Right cardiac atrium (tissue), 5 donors: ENCODE data around the gene C1orf232. TPM values are rescaled to one million over a fixed set of nuclear protein-coding genes. Genes with fewer than 3 reads are reported as not detected.
A peak's percentile ranks its signal among the peaks of the same experiment; 100 is the strongest.

Experiments used
- ATAC-seq, 2 donors: fragments of 200-7000 bp; cut with Tn5 transposase; one replicate each; pipeline versions ENCODE4 v1.8.0 to v1.9.1; 2020; ENCODE audit warnings: moderate library complexity in 2 of 2, mild to moderate bottlenecking in 1 of 2
- DNase-seq, 3 donors: peaks; one replicate each; pipeline ENCODE4 v3.0.0-alpha.2; 2020
- H3K27ac ChIP-seq: one replicate; pipeline ENCODE4 v1.5.1; 2013; ENCODE audit warnings: mild to moderate bottlenecking, low read length, control low read depth, moderate library complexity
- H3K27me3 ChIP-seq: one replicate; pipeline ENCODE4 v1.6.1; 2013; ENCODE audit not compliant: control insufficient read depth, insufficient read depth
- H3K4me1 ChIP-seq: one replicate; pipeline ENCODE4 v1.6.1; 2013; ENCODE audit warnings: low read length; ENCODE audit not compliant: control insufficient read depth, insufficient read depth
- H3K4me3 ChIP-seq: one replicate; pipeline ENCODE4 v1.5.1; 2013; ENCODE audit warnings: low read length, control low read depth
- H3K9me3 ChIP-seq: one replicate; pipeline ENCODE4 v1.6.1; 2013; ENCODE audit warnings: low read length; ENCODE audit not compliant: control insufficient read depth
- WGBS: extraction: QIAGEN DNeasy Blood & Tissue Kit; methylation state at CpG from one replicate; pipeline ENCODE4 v1.1.7; 2013; 5-methylcytosine and 5-hydroxymethylcytosine counted together
- intact Hi-C, 4 donors: fragments of 100-400 bp; cut with DNase I; formaldehyde crosslinking; loops; one replicate each; pipeline versions ENCODE4 v1.11.0 to v1.14.0; 2022 to 2023
- polyA plus RNA-seq: library from polyadenylated mRNA; stranded (reverse); fragments of 200-250 nt; gene quantifications from one replicate; pipeline ENCODE4 v1.2.3, GENCODE V29; 2013
- total RNA-seq, 4 donors: library from RNA; stranded (reverse); fragmentation: NEBNext Ultra II Directional; extraction: Animal tissue kit (Norgen Biotek cat#: 25700); gene quantifications; one replicate each; pipeline ENCODE4 v1.2.1, GENCODE V29; 2021
- donor health status: healthy with polysubstance abuse.
- donor health status: DM: no; HTN: yes; CAD: no.
- donor health status: DM: no; HTN: no; CAD: no.
- donor health status: DM: no; HTN: yes; CAD: no; lungs with severe emphysema.
- donor health status: DM: yes; HTN: yes; CAD: no.

The C1orf232 gene
- total and polyA plus RNA-seq, 5 donors, result not detected

GRCh38 chr1:26164036-26164860 is 4.5 kb downstream of the C1orf232 start:
- H3K9me3 ChIP-seq, result no peaks in the 10 kb centered on the region
- peak overlapping the region; percentile 15 for H3K4me3 ChIP-seq
- peak; percentile 42 to 85 (median 81) for DNase-seq
- peak; percentile 14 to 34 for ATAC-seq
- WGBS, result 11% methylated on average over 72 of the region's 72 CpGs
- no peaks in the 10 kb centered on the region for H3K27me3 ChIP-seq
- peak overlapping the region; percentile 14 for H3K27ac ChIP-seq
- H3K4me1 ChIP-seq, result peaks cover 3% of the 10 kb centered on the region
- intact Hi-C loops, result loop anchor here in 3 of 4 donors (5.0 to 10.0 kb wide), 3 partner anchors 52 to 161 kb away; partner anchors contain the start of genes PDIK1L (in 2 of the 3) and CEP85 (in 1 of the 3)

GRCh38 chr1:26163684-26164035 is 5.1 kb downstream of the C1orf232 start:
- intact Hi-C loops, result loop anchor here in 3 of 4 donors (5.0 to 10.0 kb wide), 3 partner anchors 51 to 161 kb away; partner anchors contain the start of genes PDIK1L (in 2 of the 3) and CEP85 (in 1 of the 3)
- WGBS, result 70% methylated on average over 9 of the region's 9 CpGs
- no peak overlapping the region for H3K4me3 ChIP-seq
- DNase-seq, result no peak
- H3K27ac ChIP-seq, result no peak overlapping the region
- no peaks in the 10 kb centered on the region for H3K27me3 ChIP-seq
- H3K9me3 ChIP-seq, result no peaks in the 10 kb centered on the region
- ATAC-seq, result no peak
- H3K4me1 ChIP-seq, result peaks cover 5% of the 10 kb centered on the region

GRCh38 chr1:26162220-26162709 is 6.5 kb downstream of the C1orf232 start:
- DNase-seq, result peak in 1 of 3 donors; percentile 15
- Histone ChIP-seq H3K4me3 (peak overlapping the region; percentile 32), H3K27me3 (no peaks in the 10 kb centered on the region), H3K4me1 (peaks cover 11% of the 10 kb centered on the region), H3K27ac (peak overlapping the region; percentile 16), H3K9me3 (no peaks in the 10 kb centered on the region)
- intact Hi-C loops, result loop anchor here in 3 of 4 donors (5.0 to 10.0 kb wide), 3 partner anchors 50 to 163 kb away; partner anchors contain the start of genes PDIK1L (in 2 of the 3) and CEP85 (in 1 of the 3)
- 38% methylated on average over 21 of the region's 21 CpGs for WGBS
- no peak for ATAC-seq

DNA sequence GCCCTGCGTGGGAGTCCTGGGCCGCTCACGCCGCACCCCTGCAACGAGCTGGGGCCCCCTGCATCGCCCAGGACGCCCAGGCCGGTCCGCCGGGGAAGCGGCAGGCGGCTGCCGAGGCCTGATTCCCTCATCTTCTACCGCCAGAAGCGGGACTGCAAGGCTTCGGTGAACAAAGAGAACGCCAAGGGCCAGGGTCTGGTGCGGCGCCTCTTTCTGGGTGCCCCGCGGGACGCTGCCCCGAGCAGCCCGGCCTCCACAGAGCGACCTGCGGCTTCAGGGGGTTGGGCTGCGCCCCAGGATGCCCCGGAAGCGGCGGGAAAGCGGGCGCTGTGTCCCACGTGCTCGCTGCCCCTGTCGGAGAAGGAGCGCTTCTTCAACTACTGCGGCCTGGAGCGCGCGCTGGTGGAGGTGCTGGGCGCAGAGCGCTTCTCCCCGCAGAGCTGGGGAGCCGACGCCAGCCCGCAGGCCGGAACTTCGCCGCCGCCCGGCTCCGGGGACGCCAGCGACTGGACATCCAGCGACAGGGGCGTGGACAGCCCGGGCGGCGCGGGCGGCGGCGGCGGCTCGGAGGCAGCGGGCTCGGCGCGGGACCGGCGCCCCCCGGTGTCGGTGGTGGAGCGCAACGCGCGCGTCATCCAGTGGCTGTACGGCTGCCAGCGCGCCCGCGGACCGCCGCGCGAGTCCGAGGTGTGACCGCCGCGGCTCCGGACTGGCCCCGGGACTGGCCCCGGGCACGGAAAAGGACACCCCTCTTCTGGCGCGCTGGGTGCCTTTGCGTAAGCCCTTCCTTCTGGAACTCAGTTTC is 7.1 kb downstream of the C1orf232 start:
- ATAC-seq (peak; percentile 52 to 54), DNase-seq (peak; percentile 69 to 89 (median 89))
- Histone ChIP-seq H3K4me1 (peaks cover 11% of the 10 kb centered on the region), H3K9me3 (no peaks in the 10 kb centered on the region), H3K4me3 (peak overlapping the region; percentile 32), H3K27ac (peak overlapping the region; percentile 54), H3K27me3 (no peaks in the 10 kb centered on the region)
- intact Hi-C loops, result loop anchor here in 3 of 4 donors (5.0 to 10.0 kb wide), 3 partner anchors 49 to 163 kb away; partner anchors contain the start of genes PDIK1L (in 2 of the 3) and CEP85 (in 1 of the 3)
- 1% methylated on average over 98 of the region's 98 CpGs for WGBS

DNA sequence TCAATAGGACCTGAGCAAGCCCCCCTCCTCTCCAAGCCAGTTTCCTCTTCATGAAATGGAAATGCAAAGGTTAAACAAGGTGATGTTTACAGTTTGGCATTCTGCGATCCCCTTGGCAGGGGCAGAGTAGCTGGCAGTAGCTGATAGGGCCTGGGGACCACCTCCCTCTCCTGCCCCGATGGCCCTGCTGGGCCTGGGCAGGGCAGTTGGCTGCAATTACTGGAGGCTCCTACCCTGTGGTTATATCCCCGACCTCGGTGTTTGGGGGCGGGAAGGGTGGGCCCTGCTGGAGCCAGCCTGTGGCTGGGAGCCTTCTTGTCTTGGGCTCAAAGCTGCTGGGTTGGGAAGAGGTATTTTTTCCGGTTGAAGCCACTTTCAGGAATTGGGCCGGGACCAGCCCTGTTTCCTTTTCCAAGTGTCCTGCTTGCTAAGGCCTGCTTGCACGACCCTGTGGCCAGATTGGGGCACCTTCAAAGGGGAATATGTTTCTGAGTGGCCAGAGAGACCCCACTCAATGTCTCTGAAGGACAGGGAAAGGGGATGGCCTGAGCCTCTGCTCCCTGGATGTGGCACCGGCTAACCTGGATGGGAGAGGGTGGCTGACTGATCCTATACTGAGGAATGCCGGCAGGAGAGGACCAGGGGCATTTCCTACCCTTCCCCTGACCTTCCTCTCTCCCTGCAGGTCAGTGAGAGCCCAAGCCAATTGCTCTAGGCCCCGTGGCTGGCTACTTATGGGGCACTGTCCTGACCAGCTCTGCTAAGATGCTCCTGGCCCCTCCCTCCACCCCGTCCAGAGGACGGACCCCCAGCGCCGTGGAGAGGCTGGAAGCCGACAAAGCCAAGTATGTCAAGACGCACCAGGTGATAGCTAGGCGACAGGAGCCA is 8.0 kb downstream of the C1orf232 start:
- H3K4me1 ChIP-seq, result peaks cover 11% of the 10 kb centered on the region
- 32% methylated on average over 18 of the region's 18 CpGs for WGBS
- peak; percentile 26 to 69 (median 67) for DNase-seq
- H3K4me3 ChIP-seq, result peak overlapping the region; percentile 32
- peak overlapping the region; percentile 54 for H3K27ac ChIP-seq
- ATAC-seq, result peak; percentile 12 to 34
- H3K27me3 ChIP-seq, result no peaks in the 10 kb centered on the region
- intact Hi-C loops, result loop anchor here in 3 of 4 donors (5.0 to 10.0 kb wide), 3 partner anchors 48 to 164 kb away; partner anchors contain the start of genes PDIK1L (in 2 of the 3) and CEP85 (in 1 of the 3)
- H3K9me3 ChIP-seq, result no peaks in the 10 kb centered on the region

DNA sequence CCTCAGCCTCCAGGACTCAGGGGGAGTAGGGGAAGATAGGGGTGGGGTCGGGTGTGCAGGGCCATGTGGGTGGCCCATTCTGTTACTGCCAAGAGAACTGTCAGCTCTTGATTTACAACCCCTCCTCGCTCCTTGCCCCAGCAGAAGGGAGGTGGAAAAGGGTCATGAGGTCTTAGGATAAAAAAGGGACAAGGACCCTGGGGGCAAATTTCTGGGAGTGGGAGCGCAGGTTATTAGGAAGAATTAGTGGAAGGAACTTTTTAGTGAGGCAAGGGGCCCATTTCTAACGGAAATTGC is 9.1 kb downstream of the C1orf232 start:
- WGBS, result 52% methylated on average over 4 of the region's 4 CpGs

DNA sequence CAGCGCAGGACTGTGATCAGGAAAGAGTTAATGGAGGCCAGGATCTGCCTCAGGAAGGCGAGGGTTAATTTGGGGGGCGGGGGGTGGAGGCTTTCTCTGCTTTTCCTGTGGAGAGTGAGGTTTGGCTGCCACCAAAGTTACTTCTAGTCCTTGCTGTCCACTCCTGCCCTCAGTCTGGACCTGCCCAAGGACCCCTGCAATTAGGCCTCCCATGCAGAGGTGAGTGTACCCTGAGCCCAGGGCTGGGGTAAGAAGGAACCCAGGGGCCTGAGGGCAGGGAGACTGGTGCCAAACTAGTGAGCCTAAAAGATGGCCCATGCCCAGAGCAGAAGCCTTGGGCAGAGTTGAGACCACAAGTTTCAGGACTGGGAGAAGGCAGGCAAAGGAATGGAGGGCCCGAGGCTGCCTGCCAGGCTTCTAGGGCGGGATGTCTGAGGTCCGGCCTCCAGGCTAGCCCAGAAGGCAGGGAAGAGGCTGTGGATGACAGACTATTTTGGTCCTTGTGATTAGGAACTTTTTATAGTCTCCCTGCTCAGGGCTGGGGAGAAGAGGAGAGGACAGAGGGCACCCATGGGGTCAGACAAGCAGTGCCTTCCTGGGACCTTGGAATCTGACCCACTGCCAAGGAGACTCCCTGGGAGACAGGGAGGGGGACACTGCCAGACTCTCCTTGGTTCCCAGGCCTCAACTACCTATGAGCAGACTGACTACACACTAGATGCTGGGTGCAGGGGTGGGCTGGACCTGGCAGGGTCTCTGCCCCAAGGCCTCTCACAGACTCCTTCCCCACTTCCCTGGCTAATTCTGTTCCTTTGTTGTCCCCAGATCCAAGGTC is 9.6 kb downstream of the C1orf232 start, which contains the start of gene FAM110D:
Gene FAM110D, plus strand, starts transcription at position 172 of the 835 bp plus-strand sequence. CDS start 2,213 bp downstream, outside the sequence.
- peak within 1 kb of the TSS; percentile 43 for H3K4me3 ChIP-seq
- 24% methylated on average over 6 of the region's 6 CpGs for WGBS
- peaks cover 15% of the 10 kb centered on the region for H3K4me1 ChIP-seq
- ATAC-seq, result peak; percentile 21 to 51
- H3K27ac ChIP-seq, result peak within 1 kb of the TSS; percentile 97
- peak; percentile 32 to 79 (median 65) for DNase-seq
- no peaks in the 10 kb centered on the region for H3K27me3 ChIP-seq
- intact Hi-C loops, result loop anchor here in 2 of 4 donors (5.0 kb wide), 2 partner anchors 47 to 122 kb away; partner anchors contain the start of gene PDIK1L (in 1 of the 2)
- H3K9me3 ChIP-seq, result no peaks in the 10 kb centered on the region

More for the DNA sequence above, 9.1 kb downstream of the C1orf232 start:
- Histone ChIP-seq H3K27ac (peak overlapping the region; percentile 97), H3K9me3 (no peaks in the 10 kb centered on the region), H3K27me3 (no peaks in the 10 kb centered on the region), H3K4me3 (peak overlapping the region; percentile 43), H3K4me1 (peaks cover 15% of the 10 kb centered on the region)
- DNase-seq (no peak), ATAC-seq (no peak)
- intact Hi-C loops, result loop anchor here (5.0 to 10.0 kb wide), 4 partner anchors 47 to 165 kb away; partner anchors contain the start of genes PDIK1L (in 3 of the 4) and CEP85 (in 1 of the 4)

GRCh38 chr1:26158271-26158907 is 10.4 kb downstream of the C1orf232 start:
- WGBS, result 66% methylated on average over 5 of the region's 5 CpGs
- intact Hi-C loops, result loop anchor here in 2 of 4 donors (5.0 kb wide), 2 partner anchors 46 to 121 kb away; partner anchors contain the start of gene PDIK1L (in 1 of the 2)
- H3K9me3 ChIP-seq, result no peaks in the 10 kb centered on the region
- H3K27ac ChIP-seq, result peak overlapping the region; percentile 97
- H3K4me3 ChIP-seq, result peak overlapping the region; percentile 43
- ATAC-seq (no peak), DNase-seq (no peak)
- H3K4me1 ChIP-seq, result peaks cover 15% of the 10 kb centered on the region
- no peaks in the 10 kb centered on the region for H3K27me3 ChIP-seq
